IMR-90 (cell line): ENCODE results near the gene LDLRAD4. TPM values are rescaled to one million over a fixed set of nuclear protein-coding genes. Genes with fewer than 3 reads are reported as not detected.

Experiments
- ATAC-seq: fragments of 200-7000 bp; cut with Tn5 transposase; 2 replicates; pipeline ENCODE4 v1.9.1; 2020; ENCODE audit warnings: low read depth, mild to moderate bottlenecking, moderate library complexity
- BruUV-seq: library from RNA; stranded (reverse); fragments of 400-500 nt; replicated peaks from 2 replicates; lab custom pipeline; 2021; lab: Mats Ljungman, UMichigan
- CTCF ChIA-PET: fragments of 300-600 bp; formaldehyde crosslinking; extraction: SDS; loops from one replicate; lab custom pipeline; 2021; ENCODE audit warnings: antibody characterized with exemption; lab: Yijun Ruan, JAX
- POLR2A ChIA-PET: fragments of 300-600 bp; sonication (Branson Sonifier 250); formaldehyde crosslinking; loops from one replicate; lab custom pipeline; 2022; ENCODE audit warnings: antibody characterized with exemption; ENCODE audit not compliant: unreplicated experiment; lab: Charles Lee
- DNase-seq: peaks from one replicate; pipeline ENCODE4 v3.0.0; 2013
- H2AFZ ChIP-seq: replicated peaks from 2 replicates; pipeline ENCODE3; 2013; ENCODE audit warnings: low read length, mild to moderate bottlenecking; ENCODE audit not compliant: poor library complexity
- H2AK5ac ChIP-seq: 2 replicates; pipeline ENCODE4 v1.6.1; 2013; ENCODE audit warnings: low read depth, low read length, inconsistent platforms
- H2AK9ac ChIP-seq: replicated peaks from 2 replicates; pipeline ENCODE3; 2013; ENCODE audit warnings: mild to moderate bottlenecking, low read depth, low read length, moderate library complexity; ENCODE audit not compliant: poor library complexity
- H2BK120ac ChIP-seq: 2 replicates; pipeline ENCODE4 v1.6.1; 2013; ENCODE audit warnings: low read depth, low read length, inconsistent platforms
- H2BK15ac ChIP-seq: 3 replicates; pipeline ENCODE4 v1.6.1; 2013; ENCODE audit warnings: low read depth, low read length, inconsistent platforms
- H2BK20ac ChIP-seq: 2 replicates; pipeline ENCODE4 v1.6.1; 2013; ENCODE audit warnings: low read depth, mild to moderate bottlenecking, inconsistent platforms, low read length, moderate library complexity
- H2BK5ac ChIP-seq: 2 replicates; pipeline ENCODE4 v1.6.1; 2013; ENCODE audit warnings: mild to moderate bottlenecking, low read depth, low read length, inconsistent platforms; ENCODE audit not compliant: poor library complexity, severe bottlenecking
- H3K14ac ChIP-seq: replicated peaks from 2 replicates; pipeline ENCODE4 v1.6.1; 2013; ENCODE audit warnings: low read depth, low read length, inconsistent platforms
- H3K18ac ChIP-seq: 2 replicates; pipeline ENCODE4 v1.6.1; 2013; ENCODE audit warnings: low read depth, low read length, control low read depth
- H3K23ac ChIP-seq: 2 replicates; pipeline ENCODE4 v1.6.1; 2013; ENCODE audit warnings: low read depth, low read length, inconsistent platforms
- H3K27ac ChIP-seq: 2 replicates; pipeline ENCODE4 v1.5.1; 2013; ENCODE audit warnings: mild to moderate bottlenecking, control low read depth, low read length; ENCODE audit not compliant: insufficient read depth
- H3K27me3 ChIP-seq: 2 replicates; pipeline ENCODE4 v1.6.1; 2013; ENCODE audit warnings: low read length; ENCODE audit not compliant: control insufficient read depth, insufficient read depth
- H3K36me3 ChIP-seq: 2 replicates; pipeline ENCODE4 v1.6.1; 2013; ENCODE audit warnings: low read length, mixed read lengths; ENCODE audit not compliant: control insufficient read depth, insufficient read depth
- H3K4ac ChIP-seq: 2 replicates; pipeline ENCODE4 v1.6.1; 2013; ENCODE audit warnings: low read depth, low read length, inconsistent platforms
- H3K4me1 ChIP-seq: 2 replicates; pipeline ENCODE4 v1.6.1; 2013; ENCODE audit warnings: low read length, mixed read lengths; ENCODE audit not compliant: control insufficient read depth, insufficient read depth
- H3K4me2 ChIP-seq: 2 replicates; pipeline ENCODE4 v1.6.1; 2013; ENCODE audit warnings: low read depth, mild to moderate bottlenecking, control low read depth, low read length, moderate library complexity
- H3K4me3 ChIP-seq: 2 replicates; pipeline ENCODE4 v1.5.1; 2013; ENCODE audit warnings: low read depth, mild to moderate bottlenecking, control low read depth, low read length, moderate library complexity; ENCODE audit not compliant: insufficient read depth
- H3K56ac ChIP-seq: 2 replicates; pipeline ENCODE4 v1.6.1; 2013; ENCODE audit warnings: low read length, inconsistent platforms; ENCODE audit not compliant: insufficient read depth; ENCODE audit errors: extremely low read depth
- H3K79me1 ChIP-seq, 2 experiments: 2 replicates each; pipeline ENCODE4 v1.6.1; 2013; ENCODE audit warnings: low read length in 2 of 2, inconsistent platforms in 1 of 2, low read depth in 1 of 2
- H3K9ac ChIP-seq: 2 replicates; pipeline ENCODE4 v1.6.1; 2013; ENCODE audit warnings: low read depth, low read length, control low read depth
- H3K9me1 ChIP-seq: 2 replicates; pipeline ENCODE4 v1.6.1; 2013; ENCODE audit warnings: low read length, inconsistent platforms; ENCODE audit not compliant: insufficient read depth
- H3K9me3 ChIP-seq: 2 replicates; pipeline ENCODE4 v1.6.1; 2013; ENCODE audit warnings: low read length; ENCODE audit not compliant: control insufficient read depth, insufficient read depth
- H4K20me1 ChIP-seq: 2 replicates; pipeline ENCODE4 v1.6.1; 2013; ENCODE audit warnings: low read length, inconsistent platforms; ENCODE audit not compliant: insufficient read depth
- H4K5ac ChIP-seq: 2 replicates; pipeline ENCODE4 v1.6.1; 2013; ENCODE audit warnings: mild to moderate bottlenecking, low read depth, low read length, control low read depth
- H4K8ac ChIP-seq, 2 experiments: 2 replicates each; pipeline ENCODE4 v1.6.1; 2013; ENCODE audit warnings: low read depth in 2 of 2, low read length in 2 of 2, control low read depth in 1 of 2, inconsistent platforms in 1 of 2
- H4K91ac ChIP-seq: 2 replicates; pipeline ENCODE4 v1.6.1; 2013; ENCODE audit warnings: low read depth, low read length, inconsistent platforms; ENCODE audit not compliant: insufficient read depth
- BHLHE40 ChIP-seq: fragments of 150-350 bp; IDR thresholded peaks from 2 replicates; pipeline ENCODE4 v1.6.1; 2016; ENCODE audit warnings: mild to moderate bottlenecking, low read depth, low read length
- CTCF ChIP-seq: conservative IDR thresholded peaks from 2 replicates; pipeline ENCODE4 v1.5.1; 2012; ENCODE audit warnings: mild to moderate bottlenecking, low read depth, low read length, improper control_type of control experiment
- FOS ChIP-seq: fragments of 150-350 bp; IDR thresholded peaks from 2 replicates; pipeline ENCODE4 v1.6.1; 2016; ENCODE audit warnings: low read depth, low read length
- MAFK ChIP-seq: IDR thresholded peaks from 2 replicates; pipeline ENCODE4 v1.6.1; 2012; ENCODE audit warnings: low read depth, low read length, improper control_type of control experiment
- MAZ ChIP-seq: IDR thresholded peaks from 2 replicates; pipeline ENCODE4 v1.6.1; 2012; ENCODE audit warnings: low read depth, mild to moderate bottlenecking, low read length, improper control_type of control experiment, moderate library complexity, borderline replicate concordance
- RFX5 ChIP-seq: IDR thresholded peaks from 2 replicates; pipeline ENCODE4 v1.8.0; 2012; ENCODE audit warnings: low read depth, mild to moderate bottlenecking, low read length, moderate library complexity
- WGBS, 2 experiments: methylation state at CpG; one replicate each; pipeline versions ENCODE4 v1.1.5 to v1.1.7; 2013; ENCODE audit warnings: missing lambda C conversion rate in 2 of 2; ENCODE audit not compliant: insufficient read length in 1 of 2; ENCODE audit errors: extremely low coverage in 2 of 2; 5-methylcytosine and 5-hydroxymethylcytosine counted together
- dilution Hi-C: fragments of 300-500 bp; cut with HindIII; formaldehyde crosslinking; loops from one replicate; pipeline ENCODE4 v1.14.3; 2018; ENCODE audit warnings: low sequenced_read_pairs; ENCODE audit not compliant: unreplicated experiment
- in situ Hi-C: fragments of 300-500 bp; cut with MboI; formaldehyde crosslinking; loops from 3 replicates; pipeline ENCODE4 v1.14.3; 2019; ENCODE audit warnings: low sequenced_read_pairs, inconsistent platforms, mixed read lengths
- intact Hi-C: fragments of 100-400 bp; cut with micrococcal nuclease; formaldehyde crosslinking; loops from 2 replicates; pipeline ENCODE4 v1.10.0; 2022
- polyA plus RNA-seq, 3 experiments: library from polyadenylated mRNA; depleted of rRNA; stranded (reverse); fragments of >200 nt; gene quantifications; 2 replicates each; pipeline ENCODE4 v1.2.3, GENCODE V29; 2012; ENCODE audit warnings: low replicate concordance in 1 of 3
- total RNA-seq: library from RNA; depleted of rRNA; stranded (reverse); fragments of >200 nt; gene quantifications from 2 replicates; pipeline ENCODE4 v1.2.3, GENCODE V29; 2012

The LDLRAD4 gene
- total and polyA plus RNA-seq, 2 of the 4 experiments (the other 2 are of a cell fraction), result not detected

GRCh38 chr18:13579874-13580273 is 361.3 kb downstream of the LDLRAD4 start:
- no peak overlapping the region for H2AK5ac ChIP-seq
- no peak overlapping the region for H4K8ac ChIP-seq
- H3K79me1 ChIP-seq, result no peaks in the 10 kb centered on the region
- in situ Hi-C loops (no loop called here), dilution Hi-C loops (no loop called here), intact Hi-C loops (no loop called here)
- no peaks in the 10 kb centered on the region for H4K20me1 ChIP-seq
- H2AK9ac ChIP-seq, result no peak overlapping the region
- no peaks in the 10 kb centered on the region for H3K9me1 ChIP-seq
- no peak overlapping the region for H3K23ac ChIP-seq
- no peak overlapping the region for H3K4me2 ChIP-seq
- CTCF ChIA-PET, result no interaction called here
- WGBS, 2 experiments, result 17% methylated on average over 1 of the region's 3 CpGs; no CpG with 5 or more reads in 1 of the 2 experiments
- TF ChIP-seq BHLHE40 (no peak), MAZ (no peak), RFX5 (no peak), CTCF (no peak), FOS (no peak), MAFK (no peak)
- H3K18ac ChIP-seq, result no peak overlapping the region
- no peak overlapping the region for H2BK5ac ChIP-seq
- H2BK20ac ChIP-seq, result no peak overlapping the region
- no peak overlapping the region for H2BK15ac ChIP-seq
- no peak overlapping the region for H2AFZ ChIP-seq
- H4K91ac ChIP-seq, result no peak overlapping the region
- H3K27me3 ChIP-seq, result no peaks in the 10 kb centered on the region
- ATAC-seq, result no peak
- no peak overlapping the region for H3K27ac ChIP-seq
- H3K4me3 ChIP-seq, result no peak overlapping the region
- H3K56ac ChIP-seq, result no peak overlapping the region
- no peaks in the 10 kb centered on the region for H3K36me3 ChIP-seq
- no TSS peak for BruUV-seq
- no peak overlapping the region for H3K14ac ChIP-seq
- H3K4ac ChIP-seq, result no peak overlapping the region
- H3K9ac ChIP-seq, result no peak overlapping the region
- POLR2A ChIA-PET, result no interaction called here
- no peak for DNase-seq
- no peak overlapping the region for H4K5ac ChIP-seq
- H3K4me1 ChIP-seq, result no peaks in the 10 kb centered on the region
- H2BK120ac ChIP-seq, result no peak overlapping the region
- H3K9me3 ChIP-seq, result no peaks in the 10 kb centered on the region
